NCI-H2107 (cell line): Measurements from ENCODE around the gene NUP210L.

Experiments used
- DNase-seq: peaks from one replicate; lab custom pipeline; 2025; lab: John Stamatoyannopoulos, UW

Gene NUP210L

GRCh38 chr1:153963850-153964331 is 191.0 kb downstream of the NUP210L start:
- DNase-seq = no peak

- peak; percentile 94 for DNase-seq
Observed at GRCh38 chr1:153963030-153963849, 191.6 kb downstream of the NUP210L start, which contains the start of gene SLC39A1. SLC39A1 (minus strand) TSS chr1:153963537; CDS start chr1:153962715, 822 bp downstream.

- DNase-seq = no peak
Observed at GRCh38 chr1:153962088-153963029, 192.5 kb downstream of the NUP210L start.

- DNase-seq = no peak
Observed at GRCh38 chr1:153961421-153961820, 193.5 kb downstream of the NUP210L start.

GRCh38 chr1:153960206-153960605 is 194.7 kb downstream of the NUP210L start:
- no peak for DNase-seq

GRCh38 chr1:153959454-153959853 is 195.4 kb downstream of the NUP210L start:
- DNase-seq = no peak

- no peak for DNase-seq
Observed at GRCh38 chr1:153958961-153959260, 196.0 kb downstream of the NUP210L start.

GRCh38 chr1:153958111-153958960 is 196.5 kb downstream of the NUP210L start, which contains the start of gene CRTC2:
CRTC2 (minus strand) TSS chr1:153958612; CDS start chr1:153958497, 115 bp downstream.
- peak; percentile 99 for DNase-seq

GRCh38 chr1:153957744-153958110 is 197.1 kb downstream of the NUP210L start:
- no peak for DNase-seq

GRCh38 chr1:153956997-153957715 is 197.7 kb downstream of the NUP210L start:
- DNase-seq = no peak

GRCh38 chr1:153954826-153955225 is 200.0 kb downstream of the NUP210L start:
- no peak for DNase-seq

- DNase-seq = no peak
Observed at GRCh38 chr1:153953859-153954365, 201.0 kb downstream of the NUP210L start.

GRCh38 chr1:153951801-153952200 is 203.1 kb downstream of the NUP210L start:
- no peak for DNase-seq

- DNase-seq = no peak
Observed at GRCh38 chr1:153951183-153951582, 203.7 kb downstream of the NUP210L start.

- peak; percentile 62 for DNase-seq
Observed at GRCh38 chr1:153946622-153947241, 208.1 kb downstream of the NUP210L start, which contains the start of gene DENND4B. DENND4B (minus strand) TSS chr1:153946718; CDS start chr1:153944374, 2,344 bp downstream.

GRCh38 chr1:153945795-153946621 is 208.9 kb downstream of the NUP210L start:
- DNase-seq = no peak

GRCh38 chr1:153945131-153945794 is 209.6 kb downstream of the NUP210L start:
- no peak for DNase-seq

- DNase-seq = no peak
Observed at GRCh38 chr1:153944827-153945117, 210.1 kb downstream of the NUP210L start.
